SIG-M5 treated with dmso at 0.1 percent for 504 hours (cell line): ENCODE measurements around the gene SCN9A.
"Not testable (repeated sequence)": the region's sequence is repeated elsewhere in the genome, so short reads cannot be mapped to it uniquely, and the experiment has no call there.

Experiments used
- DNase-seq: peaks from one replicate; lab custom pipeline; 2025; ENCODE audit not compliant: unreplicated experiment; lab: John Stamatoyannopoulos, UW

The SCN9A gene

GRCh38 chr2:166246901-166247300, 128.8 kb downstream of the SCN9A start:
- no peak for DNase-seq

GRCh38 chr2:166242309-166242708, 133.4 kb downstream of the SCN9A start:
- DNase-seq = no peak

GRCh38 chr2:166240387-166241313, 135.1 kb downstream of the SCN9A start:
- DNase-seq = no peak

GRCh38 chr2:166239548-166239947, 136.2 kb downstream of the SCN9A start:
- DNase-seq = no peak

GRCh38 chr2:166238176-166238575, 137.6 kb downstream of the SCN9A start:
- no peak for DNase-seq

GRCh38 chr2:166234112-166234846, 141.5 kb downstream of the SCN9A start:
- DNase-seq = no peak

GRCh38 chr2:166233244-166233643, 142.5 kb downstream of the SCN9A start:
- DNase-seq = no peak

- DNase-seq = no peak
These were observed 145.0 kb downstream of the SCN9A start for GRCh38 chr2:166230724-166231070.

- no peak for DNase-seq
These were observed 145.6 kb downstream of the SCN9A start for GRCh38 chr2:166230024-166230723.

- no peak for DNase-seq
These were observed 146.1 kb downstream of the SCN9A start for GRCh38 chr2:166229678-166230023.

- DNase-seq = no peak
These were observed 151.5 kb downstream of the SCN9A start for GRCh38 chr2:166224197-166224596.

GRCh38 chr2:166223298-166223697, 152.4 kb downstream of the SCN9A start:
- DNase-seq = no peak

GRCh38 chr2:166211079-166211478, 164.7 kb downstream of the SCN9A start:
- DNase-seq = no peak

- not testable (repeated sequence) for DNase-seq
These were observed 165.8 kb downstream of the SCN9A start for GRCh38 chr2:166209944-166210343.

- DNase-seq = not testable (repeated sequence)
These were observed 166.4 kb downstream of the SCN9A start for GRCh38 chr2:166209367-166209766.

- DNase-seq = not testable (repeated sequence)
These were observed 169.6 kb downstream of the SCN9A start for GRCh38 chr2:166206153-166206552.

GRCh38 chr2:166202778-166203177, 173.0 kb downstream of the SCN9A start:
- DNase-seq = no peak

- no peak for DNase-seq
These were observed 178.3 kb downstream of the SCN9A start for GRCh38 chr2:166197446-166197845.

GRCh38 chr2:166193407-166193806, 182.3 kb downstream of the SCN9A start:
- no peak for DNase-seq

- no peak for DNase-seq
These were observed 187.7 kb downstream of the SCN9A start for GRCh38 chr2:166188084-166188483.

- no peak for DNase-seq
These were observed 191.0 kb downstream of the SCN9A start for GRCh38 chr2:166184789-166185188.

GRCh38 chr2:166181813-166182154, 194.0 kb downstream of the SCN9A start:
- no peak for DNase-seq
